Measurements from ENCODE around the gene LAMA5.

DNA sequence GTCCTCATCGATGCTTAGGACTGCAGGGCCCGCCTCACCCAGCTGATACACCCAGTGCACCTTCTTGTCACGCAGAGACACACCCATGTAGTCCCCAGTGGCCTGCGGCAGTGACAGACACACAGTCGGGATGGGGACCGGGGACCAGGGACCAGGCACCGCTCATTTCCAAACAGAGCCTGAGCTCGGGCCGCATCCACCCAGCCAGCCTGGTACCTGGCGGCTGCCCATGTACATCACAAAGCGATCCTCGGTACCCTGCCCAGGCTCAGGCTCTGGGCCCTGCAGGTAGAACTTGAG lies 52.8 kb downstream of the LAMA5 start:
- TF ChIP-seq, protein P1, sequence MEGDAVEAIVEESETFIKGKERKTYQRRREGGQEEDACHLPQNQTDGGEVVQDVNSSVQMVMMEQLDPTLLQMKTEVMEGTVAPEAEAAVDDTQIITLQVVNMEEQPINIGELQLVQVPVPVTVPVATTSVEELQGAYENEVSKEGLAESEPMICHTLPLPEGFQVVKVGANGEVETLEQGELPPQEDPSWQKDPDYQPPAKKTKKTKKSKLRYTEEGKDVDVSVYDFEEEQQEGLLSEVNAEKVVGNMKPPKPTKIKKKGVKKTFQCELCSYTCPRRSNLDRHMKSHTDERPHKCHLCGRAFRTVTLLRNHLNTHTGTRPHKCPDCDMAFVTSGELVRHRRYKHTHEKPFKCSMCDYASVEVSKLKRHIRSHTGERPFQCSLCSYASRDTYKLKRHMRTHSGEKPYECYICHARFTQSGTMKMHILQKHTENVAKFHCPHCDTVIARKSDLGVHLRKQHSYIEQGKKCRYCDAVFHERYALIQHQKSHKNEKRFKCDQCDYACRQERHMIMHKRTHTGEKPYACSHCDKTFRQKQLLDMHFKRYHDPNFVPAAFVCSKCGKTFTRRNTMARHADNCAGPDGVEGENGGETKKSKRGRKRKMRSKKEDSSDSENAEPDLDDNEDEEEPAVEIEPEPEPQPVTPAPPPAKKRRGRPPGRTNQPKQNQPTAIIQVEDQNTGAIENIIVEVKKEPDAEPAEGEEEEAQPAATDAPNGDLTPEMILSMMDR (IDR thresholded peaks at IDR 0.05), result no peak
- no peak for TF ChIP-seq POLR2AphosphoS5 (IDR thresholded peaks at IDR 0.05; ENCODE audit: insufficient read depth in 1 of 2, low read depth in 1 of 2)

All from vagina (tissue), 2 donors.